GM23248 (cell line): ENCODE measurements around the gene CARD10.

Experiments
- EZH2 ChIP-seq: fragments of 200-600 bp; sonication (generic); IDR thresholded peaks from 2 replicates; pipeline ENCODE4 v1.6.1; 2018; ENCODE audit warnings: antibody characterized with exemption, mild to moderate bottlenecking; ENCODE audit not compliant: insufficient read depth, poor library complexity, severe bottlenecking
- EZH2phosphoT487 ChIP-seq: fragments of 200-600 bp; sonication (generic); IDR thresholded peaks from 2 replicates; pipeline ENCODE4 v1.6.1; 2018; ENCODE audit warnings: antibody characterized with exemption, moderate library complexity, mild to moderate bottlenecking, low read depth; ENCODE audit not compliant: insufficient read depth

DNA sequence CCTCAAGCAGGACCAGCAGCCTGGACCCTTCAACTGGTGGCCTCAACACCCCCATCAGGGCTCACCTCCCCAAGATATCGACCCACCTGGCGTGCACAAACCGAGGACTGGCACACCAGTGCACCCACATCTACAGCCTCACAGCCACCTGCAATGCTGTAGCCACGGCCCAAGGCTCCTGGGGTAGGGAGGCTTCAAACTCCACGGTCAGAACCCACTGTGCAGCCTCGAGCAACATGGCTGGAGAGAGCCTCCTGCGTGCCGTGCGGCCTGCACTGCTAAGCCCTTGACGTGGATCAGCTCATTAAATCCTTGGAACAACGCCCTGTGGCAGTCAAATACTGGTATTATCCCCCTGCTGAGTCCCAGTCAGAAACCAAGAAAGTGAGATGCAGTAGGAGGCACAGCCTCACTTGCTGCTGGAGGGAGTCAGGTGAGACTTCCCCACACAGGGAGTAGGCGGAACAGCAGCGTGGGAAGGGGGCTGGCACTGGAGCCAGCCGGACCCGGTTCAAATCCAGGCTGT, 4.6 kb downstream of the CARD10 start:
- no peak for TF ChIP-seq EZH2phosphoT487
- TF ChIP-seq EZH2, result no peak
